ENCODE measurements around the gene PTGES.

PTGES gene

DNA sequence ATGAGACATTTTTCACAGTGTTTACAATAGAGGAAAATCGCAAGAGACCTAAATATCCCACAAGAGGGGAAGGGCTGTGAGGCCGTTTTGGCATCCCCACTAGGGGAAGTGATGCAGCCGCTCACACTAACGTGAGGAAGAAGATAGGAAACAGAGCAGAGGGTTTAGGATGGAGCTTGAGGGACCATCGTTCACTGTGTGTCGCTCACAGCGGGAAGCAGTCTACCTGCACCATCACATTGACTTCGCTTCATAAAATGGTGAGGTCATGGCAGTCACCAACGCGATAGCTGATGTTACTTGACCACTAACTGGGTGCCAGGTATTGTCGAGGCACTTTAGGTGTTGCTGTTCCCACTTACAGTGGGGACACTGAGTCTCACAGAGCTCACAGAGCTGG is 51.8 kb downstream of the PTGES start:
- no peak overlapping the region for H3K4me3 ChIP-seq (ENCODE audit: low read depth, low read length)
- DNase-seq (ENCODE audit: low read depth), result no peak
- no peak for TF ChIP-seq CTCF (IDR thresholded peaks at IDR 0.05; ENCODE audit: insufficient read depth, low read depth, low read length, missing control alignments)

DNA sequence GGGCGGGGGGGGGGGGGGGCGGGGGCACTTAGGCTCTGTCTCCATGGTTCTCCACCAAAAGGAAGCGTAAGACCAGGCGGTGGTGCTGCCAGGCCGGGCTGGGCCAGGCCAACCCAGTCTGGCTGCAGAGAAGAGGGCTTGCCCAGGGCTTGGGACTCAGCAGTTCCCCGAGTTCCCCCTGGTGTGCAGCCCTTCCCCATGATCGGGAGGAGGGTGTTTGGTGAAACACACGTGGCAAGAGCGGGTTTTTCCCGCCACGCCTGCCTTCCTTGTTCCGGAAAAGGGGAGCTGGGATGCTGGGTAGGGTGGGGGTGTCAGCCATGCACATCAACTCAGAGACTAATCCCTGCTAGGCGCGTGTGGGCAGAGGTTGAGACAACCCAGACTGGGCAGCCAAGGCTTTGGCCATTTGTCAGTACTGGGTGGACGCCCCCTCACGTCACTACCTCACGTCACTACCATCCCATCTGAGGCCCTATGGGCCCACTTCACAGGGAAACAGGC is 54.5 kb downstream of the PTGES start:
- no peak for DNase-seq (ENCODE audit: low read depth)
- no peak overlapping the region for H3K4me3 ChIP-seq (ENCODE audit: low read depth, low read length)
- no peak for TF ChIP-seq CTCF (IDR thresholded peaks at IDR 0.05; ENCODE audit: insufficient read depth, low read depth, low read length, missing control alignments)

DNA sequence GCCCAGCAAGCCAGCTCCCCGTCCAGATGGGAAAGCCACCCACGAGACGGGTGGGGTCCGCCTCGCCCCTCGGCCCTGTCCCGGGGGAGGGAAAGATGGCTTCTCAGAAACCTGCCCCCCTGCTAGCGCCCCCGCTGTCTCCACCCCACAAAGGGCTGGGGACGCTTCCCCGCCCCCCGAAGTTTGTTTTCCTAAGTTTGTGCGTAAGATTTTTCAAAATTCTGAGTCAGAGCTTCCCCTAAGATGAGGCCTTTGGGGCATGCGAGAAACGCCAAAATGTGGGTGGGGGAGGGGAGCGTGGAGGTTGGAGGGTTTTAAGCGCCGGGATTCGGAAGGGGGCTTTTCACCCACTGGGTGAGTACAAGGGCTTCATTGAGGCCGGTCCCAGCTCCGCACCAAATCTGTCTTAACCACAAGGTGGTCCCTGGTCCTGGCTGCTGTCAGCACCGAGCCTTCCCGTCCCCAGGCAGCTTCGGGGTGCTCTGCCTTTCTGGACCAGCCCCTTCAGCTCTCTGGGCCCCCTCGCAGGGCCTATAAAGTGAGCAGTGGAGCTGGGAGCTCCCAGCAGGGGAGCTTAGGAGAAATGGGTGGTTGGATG is 55.1 kb downstream of the PTGES start:
- DNase-seq (ENCODE audit: low read depth), result no peak
- no peak overlapping the region for H3K4me3 ChIP-seq (ENCODE audit: low read depth, low read length)
- TF ChIP-seq CTCF (IDR thresholded peaks at IDR 0.05; ENCODE audit: insufficient read depth, low read depth, low read length, missing control alignments), result no peak

DNA sequence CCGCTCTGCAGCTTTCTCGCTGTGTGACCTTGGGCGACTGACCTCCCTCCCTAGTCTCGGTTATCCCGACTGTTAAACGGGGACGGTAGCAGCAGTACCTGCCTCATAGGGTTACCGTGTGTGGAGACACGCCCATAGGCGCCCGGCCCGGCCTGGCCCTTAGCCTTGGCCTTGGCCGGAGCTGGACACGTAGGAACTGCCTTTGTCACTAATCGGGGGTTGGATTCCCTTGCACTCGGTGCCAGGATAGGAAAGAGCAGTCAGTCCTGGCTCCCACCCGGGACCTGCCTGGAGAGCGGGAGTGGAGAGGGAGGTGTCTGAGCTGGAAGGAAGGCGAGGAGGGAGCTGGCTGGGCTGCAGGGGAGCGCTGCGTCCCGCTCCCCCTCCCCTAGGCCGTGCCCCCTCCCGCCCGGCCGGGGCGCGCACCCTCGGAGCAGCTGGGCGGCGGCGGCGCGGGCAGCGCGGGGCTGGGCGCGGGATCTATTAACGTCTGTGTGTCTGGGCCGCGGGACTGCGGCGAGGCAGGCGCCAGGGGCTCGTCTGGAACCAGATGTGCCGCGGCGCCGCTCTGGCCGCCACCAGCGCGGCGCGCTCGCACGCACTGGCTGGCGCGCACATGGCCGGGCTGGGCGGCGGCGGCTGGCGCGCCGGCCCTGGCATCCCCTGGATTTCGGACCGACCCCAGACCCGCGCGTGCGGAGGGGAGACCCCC is 55.7 kb downstream of the PTGES start:
- no peak for TF ChIP-seq CTCF (IDR thresholded peaks at IDR 0.05; ENCODE audit: insufficient read depth, low read depth, low read length, missing control alignments)
- no peak overlapping the region for H3K4me3 ChIP-seq (ENCODE audit: low read depth, low read length)

GRCh38 chr9:129695870-129696269 is 57.0 kb downstream of the PTGES start:
- no peak for TF ChIP-seq CTCF (IDR thresholded peaks at IDR 0.05; ENCODE audit: insufficient read depth, low read depth, low read length, missing control alignments)
- no peak for DNase-seq (ENCODE audit: low read depth)
- H3K4me3 ChIP-seq (ENCODE audit: low read depth, low read length), result no peak overlapping the region

More for the DNA sequence above, 55.7 kb downstream of the PTGES start:
- no peak for DNase-seq (ENCODE audit: low read depth)

GRCh38 chr9:129694243-129694646 is 58.6 kb downstream of the PTGES start:
- no peak for DNase-seq (ENCODE audit: low read depth)
- no peak overlapping the region for H3K4me3 ChIP-seq (ENCODE audit: low read depth, low read length)
- TF ChIP-seq CTCF (IDR thresholded peaks at IDR 0.05; ENCODE audit: insufficient read depth, low read depth, low read length, missing control alignments), result no peak

Measured in GM12865 (cell line).